Gastrocnemius medialis (tissue), 4 donors: ENCODE measurements around the gene PIP4P1. TPM values are rescaled to one million over a fixed set of nuclear protein-coding genes. Genes with fewer than 3 reads are reported as not detected.
A peak's percentile ranks its signal among the peaks of the same experiment; 100 is the strongest.

ENCODE experiments used
- ATAC-seq, 2 donors: fragments of 150-250 bp; one replicate each; pipeline ENCODE4 v1.9.1; 2016
- DNase-seq, 2 donors: peaks; one replicate each; pipeline ENCODE4 v3.0.0-alpha.2; 2019
- H3K27ac ChIP-seq, 4 donors: fragments of 200-600 bp; sonication (generic); 1 replicate in 1 of 4; 2 replicates in 3 of 4; pipeline ENCODE4 v1.5.1; 2016 to 2018; ENCODE audit warnings: mild to moderate bottlenecking in 2 of 4, moderate library complexity in 1 of 4
- H3K27me3 ChIP-seq, 3 donors: fragments of 200-600 bp; sonication (generic) in 2 of 3; 1 replicate in 1 of 3; 2 replicates in 2 of 3; pipeline versions ENCODE4 v1.5.1 to v1.6.0; 2016 to 2019; ENCODE audit warnings: mild to moderate bottlenecking in 1 of 3, moderate library complexity in 1 of 3
- H3K36me3 ChIP-seq, 2 donors: fragments of 200-600 bp; sonication (generic) in 1 of 2; one replicate each; pipeline ENCODE4 v1.5.1; 2017 to 2018
- H3K4me1 ChIP-seq, 2 donors: fragments of 200-600 bp; sonication (generic) in 1 of 2; one replicate each; pipeline ENCODE4 v1.5.1; 2016 to 2017; ENCODE audit warnings: mild to moderate bottlenecking in 2 of 2
- H3K4me3 ChIP-seq, 4 donors: fragments of 200-600 bp; sonication (generic) in 3 of 4; 1 replicate in 1 of 4; 2 replicates in 3 of 4; pipeline ENCODE4 v1.5.1; 2016 to 2019; ENCODE audit warnings: mild to moderate bottlenecking in 2 of 4
- H3K9me3 ChIP-seq, 3 donors: fragments of 200-600 bp; sonication (generic) in 2 of 3; 1 replicate in 1 of 3; 2 replicates in 2 of 3; pipeline ENCODE4 v1.5.1; 2016 to 2019
- POLR2A ChIP-seq, 2 donors: fragments of 450-650 bp; IDR thresholded peaks; one replicate each; pipeline ENCODE4 v1.6.1; 2017; ENCODE audit warnings: antibody characterized with exemption in 2 of 2, mild to moderate bottlenecking in 2 of 2, moderate library complexity in 2 of 2
- in situ Hi-C, 4 donors: fragments of 200-750 bp; cut with MboI; loops; one replicate each; pipeline versions ENCODE4 v1.15.0 to v1.8.0; 2017; ENCODE audit warnings: low sequenced_read_pairs in 4 of 4
- intact Hi-C: fragments of 100-400 bp; cut with DNase I; formaldehyde crosslinking; loops from one replicate; pipeline ENCODE4 v1.15.1; 2023; ENCODE audit warnings: low total_unique reads
- total RNA-seq, 4 donors: library from RNA; depleted of rRNA; stranded (reverse); fragments of >200 nt; gene quantifications; one replicate each; pipeline versions ENCODE4 v1.1.0 to v1.2.3, GENCODE V29; 2016
- TF ChIP-seq, protein P1 (sequence below), 5 experiments: fragments of 450-650 bp in 3 of 5; fragments of 200-600 bp in 2 of 5; sonication (generic) in 2 of 5; IDR thresholded peaks in 4 of 5; conservative IDR thresholded peaks in 1 of 5; 1 replicate in 4 of 5; 2 replicates in 1 of 5; pipeline ENCODE4 v1.5.1; 2016 to 2019; ENCODE audit warnings: antibody characterized with exemption in 5 of 5, mild to moderate bottlenecking in 3 of 5, moderate library complexity in 3 of 5

Gene PIP4P1
- total RNA-seq, 4 donors from 2014 or later = 18.8 to 38.5 (median 21.7) TPM

DNA sequence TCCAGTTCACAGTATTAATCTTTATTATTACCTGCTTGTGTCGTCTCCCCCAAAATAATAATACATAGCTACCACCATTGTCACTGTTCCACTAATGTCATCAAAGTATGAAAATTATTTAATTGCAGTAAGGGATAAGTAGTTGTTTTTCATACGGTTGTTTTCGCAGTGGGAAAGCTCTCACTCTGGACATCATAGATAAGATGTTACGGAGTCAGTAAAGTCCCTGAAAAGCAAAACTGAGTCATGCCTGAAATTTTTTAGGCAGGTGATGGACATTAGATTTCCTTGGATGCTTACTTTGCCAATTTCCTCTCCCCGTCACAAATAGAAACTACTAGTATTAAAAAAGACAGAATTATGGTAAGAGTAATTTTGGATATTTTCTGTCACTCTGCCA lies 21.1 kb upstream of the PIP4P1 start:
- ATAC-seq (no peak), DNase-seq (no peak)
- no peak for TF ChIP-seq POLR2A (IDR thresholded peaks at IDR 0.05)
- H3K4me3 ChIP-seq = no peak overlapping the region
- H3K36me3 ChIP-seq = no peaks in the 10 kb centered on the region
- in situ Hi-C loops = no loop called here
- no peaks in the 10 kb centered on the region for H3K9me3 ChIP-seq
- no peak overlapping the region for H3K27ac ChIP-seq
- no peaks in the 10 kb centered on the region for H3K27me3 ChIP-seq
- no peaks in the 10 kb centered on the region for H3K4me1 ChIP-seq
- intact Hi-C loops = no loop called here

DNA sequence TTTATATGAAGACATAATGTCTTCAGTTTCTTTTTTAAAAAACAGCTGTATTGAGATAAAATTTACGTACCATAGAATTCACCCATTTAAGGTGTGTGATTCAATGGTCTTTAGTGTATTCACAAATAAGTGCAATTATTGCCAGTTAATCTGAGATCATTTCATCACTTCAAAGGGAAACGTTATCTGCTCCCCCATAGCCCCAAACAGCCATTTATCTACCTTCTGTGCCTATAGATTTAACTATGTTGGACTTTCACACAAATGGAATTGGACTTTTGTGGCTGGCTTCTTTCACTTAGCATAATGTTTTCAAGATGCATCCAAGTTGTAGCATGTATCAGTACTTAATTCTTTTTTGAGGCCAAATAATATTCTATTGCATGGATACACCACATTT lies 17.7 kb upstream of the PIP4P1 start:
- H3K4me1 ChIP-seq = no peaks in the 10 kb centered on the region
- in situ Hi-C loops (no loop called here), intact Hi-C loops (no loop called here)
- no peak overlapping the region for H3K27ac ChIP-seq
- DNase-seq (no peak), ATAC-seq (no peak)
- H3K9me3 ChIP-seq = no peaks in the 10 kb centered on the region
- H3K27me3 ChIP-seq = no peaks in the 10 kb centered on the region
- H3K36me3 ChIP-seq = peaks cover 0 to 18% of the 10 kb centered on the region in 2 donors
- H3K4me3 ChIP-seq = no peak overlapping the region
- no peak for TF ChIP-seq POLR2A (IDR thresholded peaks at IDR 0.05)
- TF ChIP-seq, protein P1, sequence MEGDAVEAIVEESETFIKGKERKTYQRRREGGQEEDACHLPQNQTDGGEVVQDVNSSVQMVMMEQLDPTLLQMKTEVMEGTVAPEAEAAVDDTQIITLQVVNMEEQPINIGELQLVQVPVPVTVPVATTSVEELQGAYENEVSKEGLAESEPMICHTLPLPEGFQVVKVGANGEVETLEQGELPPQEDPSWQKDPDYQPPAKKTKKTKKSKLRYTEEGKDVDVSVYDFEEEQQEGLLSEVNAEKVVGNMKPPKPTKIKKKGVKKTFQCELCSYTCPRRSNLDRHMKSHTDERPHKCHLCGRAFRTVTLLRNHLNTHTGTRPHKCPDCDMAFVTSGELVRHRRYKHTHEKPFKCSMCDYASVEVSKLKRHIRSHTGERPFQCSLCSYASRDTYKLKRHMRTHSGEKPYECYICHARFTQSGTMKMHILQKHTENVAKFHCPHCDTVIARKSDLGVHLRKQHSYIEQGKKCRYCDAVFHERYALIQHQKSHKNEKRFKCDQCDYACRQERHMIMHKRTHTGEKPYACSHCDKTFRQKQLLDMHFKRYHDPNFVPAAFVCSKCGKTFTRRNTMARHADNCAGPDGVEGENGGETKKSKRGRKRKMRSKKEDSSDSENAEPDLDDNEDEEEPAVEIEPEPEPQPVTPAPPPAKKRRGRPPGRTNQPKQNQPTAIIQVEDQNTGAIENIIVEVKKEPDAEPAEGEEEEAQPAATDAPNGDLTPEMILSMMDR (IDR thresholded peaks at IDR 0.05 in 4 of 5, conservative IDR thresholded peaks at IDR 0.05 in 1 of 5) = no peak

DNA sequence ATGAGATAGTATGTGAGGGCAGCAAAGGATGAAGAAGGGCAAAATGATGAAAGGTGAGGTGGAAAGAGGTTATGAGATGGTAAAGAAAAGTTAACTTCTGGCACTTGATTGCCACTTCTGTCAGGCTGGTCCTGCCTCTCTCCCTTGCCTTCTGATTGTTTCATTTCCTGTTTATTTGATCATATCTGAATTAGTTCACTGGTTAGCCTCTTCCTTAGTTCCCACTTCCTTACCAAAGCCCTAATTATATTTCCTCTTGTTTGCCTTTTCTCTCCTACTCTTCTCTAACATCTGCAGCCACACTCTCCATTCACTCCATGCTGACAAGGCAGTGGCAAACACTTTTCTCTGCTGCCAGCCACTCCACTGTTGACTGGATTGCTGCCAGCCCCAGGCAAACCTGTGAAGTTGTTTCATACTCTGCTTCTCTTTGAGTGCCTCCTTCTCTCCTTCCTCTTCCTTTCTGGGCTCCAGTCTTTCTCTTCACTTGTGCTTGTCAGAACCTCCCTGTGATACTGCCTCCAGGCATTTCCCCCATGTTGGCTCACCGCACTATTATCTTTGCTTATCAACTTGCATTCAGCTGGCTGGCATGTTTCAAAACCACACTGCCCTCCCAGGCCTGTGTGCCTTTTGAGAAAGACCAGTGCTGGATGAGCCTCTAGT lies 16.1 kb upstream of the PIP4P1 start:
- intact Hi-C loops = no loop called here
- no peak for ATAC-seq
- H3K9me3 ChIP-seq = no peaks in the 10 kb centered on the region
- no peaks in the 10 kb centered on the region for H3K4me1 ChIP-seq
- in situ Hi-C loops = no loop called here
- peaks cover 0 to 27% of the 10 kb centered on the region in 2 donors for H3K36me3 ChIP-seq
- no peak for TF ChIP-seq POLR2A (IDR thresholded peaks at IDR 0.05)
- TF ChIP-seq, protein P1 (IDR thresholded peaks at IDR 0.05 in 4 of 5, conservative IDR thresholded peaks at IDR 0.05 in 1 of 5) = no peak
- no peaks in the 10 kb centered on the region for H3K27me3 ChIP-seq
- DNase-seq = no peak
- peak overlapping the region in 2 of 4 donors; percentile 10 to 32 for H3K27ac ChIP-seq
- no peak overlapping the region for H3K4me3 ChIP-seq

DNA sequence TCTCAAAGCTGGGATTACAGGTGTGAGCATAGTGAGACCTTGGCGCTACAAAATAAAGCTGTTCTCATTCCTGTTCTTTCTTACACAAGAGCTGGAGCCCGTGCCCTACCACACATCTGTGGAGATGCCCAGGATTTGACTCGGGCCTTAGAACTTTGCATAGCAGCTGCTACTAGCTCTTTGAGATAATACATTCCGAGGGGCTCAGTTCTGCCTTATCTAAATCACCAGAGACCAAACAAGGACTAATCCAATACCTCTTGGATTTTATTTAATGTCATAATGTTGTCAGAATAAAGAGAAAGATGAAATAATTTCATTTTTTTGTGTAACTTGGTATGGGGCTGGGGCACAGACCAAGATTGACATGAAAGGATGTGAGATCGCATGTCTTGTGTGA lies 15.5 kb upstream of the PIP4P1 start:
- H3K9me3 ChIP-seq = no peaks in the 10 kb centered on the region
- H3K4me3 ChIP-seq = no peak overlapping the region
- no peaks in the 10 kb centered on the region for H3K27me3 ChIP-seq
- in situ Hi-C loops (no loop called here), intact Hi-C loops (no loop called here)
- H3K4me1 ChIP-seq = no peaks in the 10 kb centered on the region
- ATAC-seq = no peak
- DNase-seq = no peak
- peaks cover 0 to 27% of the 10 kb centered on the region in 2 donors for H3K36me3 ChIP-seq
- TF ChIP-seq, protein P1 (IDR thresholded peaks at IDR 0.05 in 4 of 5, conservative IDR thresholded peaks at IDR 0.05 in 1 of 5) = no peak
- TF ChIP-seq POLR2A (IDR thresholded peaks at IDR 0.05) = no peak
- H3K27ac ChIP-seq = no peak overlapping the region

DNA sequence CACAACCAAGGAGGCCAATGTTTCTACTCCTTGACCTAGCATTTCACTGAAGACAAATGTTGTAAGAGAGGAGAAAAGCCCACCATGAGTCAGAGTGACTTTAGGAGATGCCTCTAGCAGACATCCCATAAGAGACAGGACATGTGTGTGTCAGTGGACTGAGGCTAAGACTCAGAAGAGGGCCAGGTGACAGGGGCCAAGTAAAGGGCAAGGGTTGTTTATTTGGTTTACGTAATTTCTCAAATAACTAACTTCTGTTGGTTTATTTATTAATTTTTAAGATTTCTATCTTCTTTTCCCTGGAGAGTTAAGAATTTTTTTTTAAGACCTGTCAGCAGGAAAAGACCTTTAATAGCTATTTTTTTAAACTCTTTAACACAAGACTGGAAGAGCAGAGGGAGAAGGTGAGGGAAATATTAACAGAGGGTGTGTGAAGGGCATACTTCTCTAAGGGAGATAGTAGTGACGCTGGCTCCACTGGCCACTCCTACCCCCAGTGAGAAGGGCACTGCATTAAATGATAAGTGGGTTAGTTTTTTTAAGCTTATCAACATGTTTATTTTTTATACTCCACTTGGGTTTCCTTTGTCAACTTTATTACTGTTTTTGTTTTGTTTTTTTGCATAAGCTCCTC lies 11.4 kb upstream of the PIP4P1 start:
- H3K9me3 ChIP-seq = no peaks in the 10 kb centered on the region
- H3K27me3 ChIP-seq = no peaks in the 10 kb centered on the region
- peaks cover 7 to 17% of the 10 kb centered on the region in 2 donors for H3K4me1 ChIP-seq
- no peak overlapping the region for H3K4me3 ChIP-seq
- no peak for DNase-seq
- no peak for ATAC-seq
- TF ChIP-seq, protein P1 (IDR thresholded peaks at IDR 0.05 in 4 of 5, conservative IDR thresholded peaks at IDR 0.05 in 1 of 5) = no peak
- no peak for TF ChIP-seq POLR2A (IDR thresholded peaks at IDR 0.05)
- no peak overlapping the region for H3K27ac ChIP-seq
- peaks cover 0 to 27% of the 10 kb centered on the region in 2 donors for H3K36me3 ChIP-seq
- in situ Hi-C loops (loop anchor here (25.0 kb wide), 2 partner anchors 135 to 565 kb away; partner anchors contain the start of genes CCNB1IP1 (in 3 of the 4), PARP2 (in 3 of the 4), NDRG2 (in 1 of the 4) and RNASE13 (in 1 of the 4)), intact Hi-C loops (no loop called here)
